HG03457 (cell line): Measurements from ENCODE around the gene DUS2.

Source experiments
- ATAC-seq: cut with Tn5 transposase; IDR thresholded peaks from one replicate; pipeline ENCODE4 v1.9.1; 2021; ENCODE audit warnings: moderate number of reproducible peaks; ENCODE audit not compliant: unreplicated experiment

The DUS2 gene

DNA sequence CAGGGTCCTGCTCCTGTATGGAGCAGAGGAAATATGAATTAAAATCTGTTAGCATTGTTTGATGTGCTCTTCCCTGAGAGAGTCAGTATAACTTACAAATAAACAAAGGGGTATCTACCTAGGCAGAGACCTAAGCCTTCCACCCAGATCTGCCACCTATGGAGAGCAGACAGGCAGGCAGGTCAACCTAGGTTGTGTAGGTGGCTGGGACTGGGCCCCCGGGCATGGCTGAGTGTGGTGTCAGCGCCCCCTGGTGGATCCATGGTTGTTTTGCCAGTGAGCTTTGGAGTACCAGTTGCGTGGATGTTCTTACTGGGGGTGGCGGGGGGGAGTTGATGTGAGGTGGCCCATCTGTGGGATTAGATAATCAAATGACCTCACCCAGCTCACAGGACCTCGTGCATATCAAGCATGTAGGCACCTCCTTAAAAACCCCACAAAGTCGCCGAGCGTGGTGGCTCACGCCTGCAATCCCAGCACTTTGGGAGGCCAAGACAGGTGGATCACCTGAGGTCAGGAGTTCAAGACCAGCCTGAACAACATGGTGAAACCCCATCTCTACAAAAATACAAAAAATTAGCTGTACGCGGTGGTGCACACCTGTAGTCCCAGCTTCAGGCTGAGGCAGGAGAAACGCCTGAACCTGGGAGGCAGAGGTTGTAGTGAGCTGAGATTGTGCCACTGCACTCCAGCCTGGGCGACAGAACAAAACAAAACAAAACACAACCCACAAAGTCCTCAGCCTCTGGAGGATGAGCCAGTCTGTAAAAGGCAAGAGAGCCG lies 17.6 kb downstream of the DUS2 start:
- ATAC-seq: no peak

GRCh38 chr16:68041783-68042182 lies 18.7 kb downstream of the DUS2 start:
- ATAC-seq: no peak

- no peak for ATAC-seq
Measured at GRCh38 chr16:68046106-68046505, 23.0 kb downstream of the DUS2 start.

DNA sequence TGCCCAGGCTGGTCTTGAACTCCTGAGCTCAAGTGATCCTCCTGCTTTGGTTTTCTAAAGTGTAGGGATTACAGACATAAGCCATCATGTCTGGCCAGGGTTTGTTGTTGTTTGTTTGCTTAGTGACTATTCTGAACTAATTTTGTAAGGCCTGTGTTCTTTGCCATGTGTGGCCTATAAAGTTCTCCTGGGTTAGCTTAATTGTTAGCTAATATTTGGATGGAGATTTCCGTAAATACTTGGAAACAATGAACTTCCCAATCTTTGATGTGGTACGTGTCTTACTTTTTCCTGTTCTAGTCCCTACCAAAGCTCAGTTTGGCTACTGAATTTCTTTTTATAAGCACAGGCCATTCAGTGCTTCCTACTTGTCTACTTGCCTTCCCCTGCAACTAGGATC lies 24.9 kb downstream of the DUS2 start:
- ATAC-seq: no peak

GRCh38 chr16:68049449-68049848 lies 26.4 kb downstream of the DUS2 start:
- no peak for ATAC-seq

DNA sequence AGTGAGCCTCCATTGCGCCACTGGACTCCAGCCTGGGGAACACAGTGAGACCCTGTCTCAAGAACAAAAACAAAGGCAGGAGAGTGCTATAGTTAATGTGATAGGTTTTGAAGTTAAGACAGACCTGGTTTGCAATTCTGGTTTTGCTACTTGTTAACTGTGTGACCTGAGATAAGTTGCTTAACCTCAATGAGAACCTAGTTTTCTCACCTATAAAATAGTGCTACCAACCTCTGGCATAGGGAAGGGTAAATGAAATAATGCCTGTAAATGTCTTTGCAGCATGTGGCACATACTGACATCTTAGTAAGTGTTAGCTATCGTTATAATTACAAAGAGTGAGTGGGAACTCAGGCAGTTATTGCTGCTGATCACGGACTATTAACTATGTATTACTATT lies 32.3 kb downstream of the DUS2 start:
- no peak for ATAC-seq

- no peak for ATAC-seq
Measured at GRCh38 chr16:68059804-68060203, 36.7 kb downstream of the DUS2 start.

DNA sequence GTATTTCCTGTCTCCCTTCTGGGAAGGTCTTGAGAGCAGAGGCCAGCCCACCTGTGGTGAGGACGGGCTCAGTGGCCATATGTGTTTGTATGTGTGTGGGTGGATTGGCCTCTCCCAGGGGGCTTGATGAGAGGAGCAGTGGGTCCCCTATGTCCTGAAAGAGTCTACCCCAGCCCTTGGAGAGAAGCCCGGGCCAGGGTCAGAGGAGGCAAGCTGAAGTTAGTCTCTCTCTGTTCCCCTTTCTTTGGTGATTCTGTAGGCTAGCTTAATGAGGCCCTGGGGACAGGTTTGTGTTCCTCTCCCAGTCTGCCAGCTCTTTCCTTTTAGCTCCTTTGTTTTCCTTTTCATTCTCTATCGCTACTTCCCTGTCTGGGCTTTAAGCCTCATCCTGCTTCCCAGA lies 38.3 kb downstream of the DUS2 start:
- no peak for ATAC-seq

- no peak for ATAC-seq
Measured at GRCh38 chr16:68062910-68063393, 39.9 kb downstream of the DUS2 start.

DNA sequence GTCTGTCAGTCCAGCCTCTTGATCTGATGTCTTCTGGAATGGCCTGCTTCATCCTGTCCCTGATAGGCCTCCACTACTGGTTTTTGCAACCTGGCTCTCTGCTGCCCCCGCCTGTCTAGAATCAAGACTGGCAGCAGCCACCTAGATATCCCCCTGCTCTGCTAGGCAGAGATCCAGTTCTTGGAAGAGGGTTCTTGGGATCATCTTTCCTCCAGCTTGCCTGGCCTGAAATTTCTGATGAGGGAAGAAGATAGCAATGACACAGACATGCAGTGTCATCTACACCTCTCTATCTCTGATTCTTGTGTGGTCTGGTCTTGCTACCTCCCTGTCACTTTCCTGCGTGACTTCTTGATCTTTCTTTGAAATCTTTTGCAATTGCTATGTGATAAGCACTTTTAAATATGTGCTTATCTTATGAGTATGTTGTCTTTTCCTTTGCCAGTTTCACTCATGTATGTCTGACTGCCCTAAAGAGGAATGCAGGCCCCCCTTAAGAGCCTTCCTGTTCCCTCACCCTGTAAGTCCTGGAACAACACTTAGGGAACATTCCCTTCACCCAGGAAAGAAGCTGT lies 41.8 kb downstream of the DUS2 start:
- no peak for ATAC-seq

GRCh38 chr16:68065716-68066305 lies 42.7 kb downstream of the DUS2 start:
- no peak for ATAC-seq

DNA sequence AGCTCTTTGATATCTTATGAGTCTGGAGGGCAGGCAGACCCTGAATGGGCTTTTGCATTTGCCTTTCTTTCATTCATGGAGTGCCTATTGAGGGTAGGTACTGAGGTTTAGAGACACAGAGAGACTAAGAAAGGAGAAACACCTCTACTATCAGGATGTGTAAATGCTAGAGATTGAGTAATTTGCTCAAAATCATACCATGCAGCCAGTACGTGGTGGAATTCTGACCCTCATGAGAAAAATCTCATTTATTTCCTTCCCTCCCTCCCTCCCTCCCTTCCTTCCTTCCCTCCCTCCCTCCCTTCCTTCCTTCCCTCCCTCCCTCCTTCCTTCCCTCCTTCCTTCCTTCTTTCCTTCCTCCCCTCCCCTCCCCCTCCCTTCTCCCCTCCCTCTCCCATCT lies 43.7 kb downstream of the DUS2 start:
- ATAC-seq: no peak

- ATAC-seq: no peak
Measured at GRCh38 chr16:68068926-68069325, 45.8 kb downstream of the DUS2 start.

GRCh38 chr16:68069511-68070248 lies 46.6 kb downstream of the DUS2 start:
- no peak for ATAC-seq

DNA sequence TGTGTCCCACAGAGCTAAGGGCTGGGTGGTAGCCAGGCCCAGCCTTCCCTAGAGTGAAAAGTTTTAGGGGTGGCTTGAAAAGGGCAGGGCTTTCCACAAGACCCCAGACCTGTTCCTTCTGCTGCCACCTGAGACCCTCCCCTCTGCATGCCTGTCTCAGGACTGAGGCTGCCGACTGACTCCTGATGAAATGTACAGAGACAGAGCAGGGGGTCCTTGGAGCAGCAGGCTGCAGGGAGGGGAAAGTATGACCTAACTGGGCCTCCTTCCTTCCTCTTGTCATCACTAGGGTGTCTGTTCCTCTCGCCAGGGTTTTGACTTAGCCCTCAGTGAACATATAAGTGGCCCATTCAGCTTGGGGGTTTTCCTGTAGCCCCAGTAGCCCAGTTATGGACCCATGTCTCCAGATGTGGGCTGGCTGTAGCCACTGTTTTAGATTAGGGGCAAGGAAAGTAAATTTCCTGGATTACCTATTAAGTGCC lies 47.2 kb downstream of the DUS2 start:
- no peak for ATAC-seq

DNA sequence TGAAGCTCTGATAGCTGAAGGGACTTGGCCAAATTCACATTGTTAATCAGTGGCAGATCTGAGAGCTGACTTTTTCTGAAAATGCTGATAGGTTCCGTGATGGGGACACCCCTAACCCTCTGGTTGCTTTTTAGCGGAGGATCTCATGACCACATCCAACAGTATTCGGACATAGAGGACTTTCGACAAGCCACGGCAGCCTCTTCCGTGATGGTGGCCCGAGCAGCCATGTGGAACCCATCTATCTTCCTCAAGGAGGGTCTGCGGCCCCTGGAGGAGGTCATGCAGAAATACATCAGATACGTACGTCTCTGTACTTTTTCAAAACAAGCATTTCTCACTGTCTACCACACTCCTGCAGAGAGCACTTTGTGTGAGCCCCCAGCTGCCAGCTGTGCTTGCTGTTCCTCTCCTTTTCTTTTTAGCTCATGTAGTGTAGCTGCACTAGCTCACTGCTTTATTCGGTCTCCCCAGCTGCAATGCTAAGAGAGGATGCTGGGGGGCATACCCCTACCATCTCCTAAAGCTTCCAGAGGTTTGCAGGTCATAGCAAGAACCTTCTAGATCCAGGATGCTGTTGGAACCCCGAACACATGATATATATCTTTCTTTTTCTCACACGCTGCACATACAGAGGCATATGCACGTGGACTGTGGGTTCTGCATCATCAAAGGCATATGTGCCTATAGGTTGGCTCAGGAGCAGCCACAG lies 47.9 kb downstream of the DUS2 start:
- no peak for ATAC-seq

GRCh38 chr16:68071518-68071901 lies 48.4 kb downstream of the DUS2 start:
- ATAC-seq: no peak

- ATAC-seq: no peak
Measured at GRCh38 chr16:68072038-68072695, 49.1 kb downstream of the DUS2 start.

DNA sequence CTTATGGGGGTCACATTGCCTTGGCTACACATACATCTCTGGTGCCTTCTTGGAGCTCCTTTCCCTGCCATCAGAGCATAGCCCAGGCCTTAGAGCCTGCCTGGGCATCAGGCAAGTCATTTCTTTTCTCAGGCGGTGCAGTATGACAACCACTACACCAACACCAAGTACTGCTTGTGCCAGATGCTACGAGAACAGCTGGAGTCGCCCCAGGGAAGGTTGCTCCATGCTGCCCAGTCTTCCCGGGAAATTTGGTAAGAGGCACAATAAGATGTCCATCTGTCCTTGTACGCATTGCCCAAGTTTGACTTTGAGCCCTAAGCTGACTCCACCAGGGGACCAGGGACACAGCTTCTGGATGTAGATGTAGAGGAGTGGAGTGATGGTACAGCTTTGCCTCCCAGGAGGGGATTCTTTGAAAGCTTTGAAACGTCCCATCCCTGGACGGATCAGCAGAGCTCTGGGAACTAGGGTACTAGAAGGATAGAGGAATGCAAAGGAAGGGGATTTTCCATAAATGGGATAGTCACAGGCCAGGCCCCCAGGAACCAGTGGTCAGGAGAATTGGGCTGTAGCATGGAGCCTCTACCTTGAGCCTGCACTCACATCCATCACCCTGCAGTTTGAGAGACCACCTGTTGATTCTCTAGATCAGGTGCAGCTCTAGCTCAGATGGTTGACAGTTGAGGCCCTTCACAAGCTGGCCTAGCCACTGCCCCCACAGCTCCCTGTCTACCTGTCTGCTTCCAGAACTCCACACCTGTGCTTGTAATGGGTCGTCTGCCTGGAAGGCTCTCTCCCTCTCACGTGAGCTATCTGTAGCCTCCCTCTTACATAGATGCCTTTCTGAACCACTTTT lies 51.0 kb downstream of the DUS2 start:
- no peak for ATAC-seq
